HG03108 (cell line): ENCODE results near the gene ITPR1.

Experiments
- ATAC-seq: cut with Tn5 transposase; IDR thresholded peaks from one replicate; pipeline ENCODE4 v1.9.1; 2021; ENCODE audit warnings: moderate library complexity; ENCODE audit not compliant: unreplicated experiment

The ITPR1 gene

GRCh38 chr3:4865714-4866113 is 372.6 kb downstream of the ITPR1 start:
- ATAC-seq = no peak

GRCh38 chr3:4866866-4867265 is 373.7 kb downstream of the ITPR1 start:
- no peak for ATAC-seq

- no peak for ATAC-seq
These were observed 384.1 kb downstream of the ITPR1 start for GRCh38 chr3:4877173-4877787.

GRCh38 chr3:4880850-4881249 is 387.7 kb downstream of the ITPR1 start:
- no peak for ATAC-seq

- ATAC-seq = no peak
These were observed 389.4 kb downstream of the ITPR1 start for GRCh38 chr3:4882548-4882947.

GRCh38 chr3:4883011-4883410 is 389.9 kb downstream of the ITPR1 start:
- no peak for ATAC-seq

- ATAC-seq = no peak
These were observed 391.7 kb downstream of the ITPR1 start for GRCh38 chr3:4884888-4885287.

- no peak for ATAC-seq
These were observed 392.2 kb downstream of the ITPR1 start for GRCh38 chr3:4885316-4885715.

GRCh38 chr3:4886448-4886847 is 393.3 kb downstream of the ITPR1 start:
- no peak for ATAC-seq

GRCh38 chr3:4887177-4887576 is 394.0 kb downstream of the ITPR1 start:
- no peak for ATAC-seq

- peak; percentile 90 for ATAC-seq
These were observed 396.0 kb downstream of the ITPR1 start for GRCh38 chr3:4888913-4889846.

- ATAC-seq = no peak
These were observed 396.7 kb downstream of the ITPR1 start for GRCh38 chr3:4889896-4890295.

GRCh38 chr3:4894891-4895530 is 401.9 kb downstream of the ITPR1 start:
- no peak for ATAC-seq

- ATAC-seq = no peak
These were observed 402.7 kb downstream of the ITPR1 start for GRCh38 chr3:4895838-4896237.
